ENCODE results near the gene MGAT3.
A peak's percentile ranks its signal among the peaks of the same experiment; 100 is the strongest.
"Not testable (repeated sequence)": the region's sequence is repeated elsewhere in the genome, so short reads cannot be mapped to it uniquely, and the experiment has no call there.

The MGAT3 gene

GRCh38 chr22:39518996-39519680 is 62.3 kb downstream of the MGAT3 start:
- DNase-seq: peak; percentile 23

GRCh38 chr22:39519681-39520225 is 62.9 kb downstream of the MGAT3 start:
- peak; percentile 99 for DNase-seq

- DNase-seq: peak; percentile 95
Measured at GRCh38 chr22:39520226-39521105, 63.7 kb downstream of the MGAT3 start, which contains the start of gene ATF4. Gene ATF4, plus strand, starts transcription at chr22:39520562. Its CDS starts 884 bp downstream, at chr22:39521446.

GRCh38 chr22:39521106-39521885 is 64.5 kb downstream of the MGAT3 start:
- peak; percentile 29 for DNase-seq

- not testable (repeated sequence) for DNase-seq
Measured at GRCh38 chr22:39522091-39522490, 65.3 kb downstream of the MGAT3 start.

GRCh38 chr22:39522567-39523300 is 65.9 kb downstream of the MGAT3 start:
- DNase-seq: peak; percentile 56

GRCh38 chr22:39524089-39524752 is 67.4 kb downstream of the MGAT3 start:
- DNase-seq: no peak

GRCh38 chr22:39524753-39525657 is 68.2 kb downstream of the MGAT3 start:
- no peak for DNase-seq

GRCh38 chr22:39525658-39525975 is 68.8 kb downstream of the MGAT3 start:
- DNase-seq: no peak

GRCh38 chr22:39526736-39527171 is 69.9 kb downstream of the MGAT3 start:
- DNase-seq: no peak

- DNase-seq: peak; percentile 12
Measured at GRCh38 chr22:39527481-39527961, 70.7 kb downstream of the MGAT3 start.

- DNase-seq: peak; percentile 26
Measured at GRCh38 chr22:39528080-39528661, 71.4 kb downstream of the MGAT3 start.

- peak; percentile 93 for DNase-seq
Measured at GRCh38 chr22:39528681-39529486, 72.1 kb downstream of the MGAT3 start.

- DNase-seq: no peak
Measured at GRCh38 chr22:39529487-39529851, 72.7 kb downstream of the MGAT3 start.

GRCh38 chr22:39530116-39530515 is 73.3 kb downstream of the MGAT3 start:
- no peak for DNase-seq

- no peak for DNase-seq
Measured at GRCh38 chr22:39530692-39531331, 74.0 kb downstream of the MGAT3 start.

- peak; percentile 100 for DNase-seq
Measured at GRCh38 chr22:39532215-39533073, 75.6 kb downstream of the MGAT3 start, which contains the start of gene RPS19BP1. Gene RPS19BP1, minus strand, starts transcription at chr22:39532748. Its CDS starts 10 bp downstream, at chr22:39532738.

Measured in NCI-H1092 treated with DMSO at 0.1 percent for 48 hours (cell line).